GM19455 (cell line): ENCODE data around the gene PLCB1.
"Not testable (repeated sequence)": the region's sequence is repeated elsewhere in the genome, so short reads cannot be mapped to it uniquely, and the experiment has no call there.

Source experiments
- ATAC-seq: cut with Tn5 transposase; IDR thresholded peaks from one replicate; pipeline ENCODE4 v1.9.1; 2021; ENCODE audit not compliant: unreplicated experiment

The PLCB1 gene

DNA sequence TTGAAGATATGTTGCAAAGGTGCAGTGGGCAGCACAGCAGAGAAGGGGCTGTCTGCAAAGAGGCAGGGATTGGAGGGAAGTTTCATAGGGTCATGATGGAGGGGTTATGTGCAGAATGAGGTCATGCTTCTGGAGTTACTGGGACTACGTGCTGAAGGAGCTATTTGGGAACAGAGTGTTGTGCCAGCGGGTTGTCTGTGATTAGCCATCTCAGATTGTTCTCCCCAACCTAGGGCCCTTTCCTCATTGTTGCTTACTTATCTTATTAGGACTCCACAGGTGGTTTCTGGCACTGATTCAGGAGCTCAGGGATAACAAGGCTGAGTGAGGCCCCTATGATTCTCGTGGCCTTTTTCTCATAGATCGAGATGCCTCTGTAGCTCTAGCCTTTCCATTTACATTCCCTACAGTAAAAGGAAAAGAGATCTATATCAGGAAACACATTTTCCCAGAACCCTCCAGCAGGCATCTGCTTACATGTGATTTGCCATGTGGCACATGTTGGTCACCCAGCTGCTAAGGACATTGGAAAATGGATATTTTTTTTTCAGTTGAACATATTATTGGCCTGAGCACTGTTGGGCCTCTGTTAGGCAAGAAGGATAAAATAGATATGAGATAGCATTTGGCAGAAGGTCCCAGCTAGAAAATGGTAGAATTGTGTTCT lies 507.2 kb downstream of the PLCB1 start:
- ATAC-seq, result no peak

GRCh38 chr20:8640461-8640860 lies 508.4 kb downstream of the PLCB1 start:
- no peak for ATAC-seq

- ATAC-seq, result no peak
Measured at GRCh38 chr20:8642247-8642646, 510.2 kb downstream of the PLCB1 start.

DNA sequence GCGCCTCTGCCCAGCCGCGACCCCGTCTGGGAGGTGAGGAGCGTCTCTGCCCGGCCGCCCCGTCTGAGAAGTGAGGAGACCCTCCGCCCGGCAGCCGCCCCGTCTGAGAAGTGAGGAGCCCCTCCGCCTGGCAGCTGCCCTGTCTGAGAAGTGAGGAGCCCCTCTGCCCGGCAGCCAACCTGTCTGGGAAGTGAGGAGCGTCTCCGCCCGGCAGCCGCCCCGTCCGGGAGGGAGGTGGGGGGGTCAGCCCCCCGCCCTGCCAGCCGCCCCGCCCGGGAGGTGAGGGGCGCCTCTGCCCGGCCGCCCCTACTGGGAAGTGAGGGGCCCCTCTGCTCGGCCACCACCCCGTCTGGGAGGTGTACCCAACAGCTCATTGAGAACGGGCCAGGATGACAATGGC lies 512.4 kb downstream of the PLCB1 start:
- not testable (repeated sequence) for ATAC-seq

DNA sequence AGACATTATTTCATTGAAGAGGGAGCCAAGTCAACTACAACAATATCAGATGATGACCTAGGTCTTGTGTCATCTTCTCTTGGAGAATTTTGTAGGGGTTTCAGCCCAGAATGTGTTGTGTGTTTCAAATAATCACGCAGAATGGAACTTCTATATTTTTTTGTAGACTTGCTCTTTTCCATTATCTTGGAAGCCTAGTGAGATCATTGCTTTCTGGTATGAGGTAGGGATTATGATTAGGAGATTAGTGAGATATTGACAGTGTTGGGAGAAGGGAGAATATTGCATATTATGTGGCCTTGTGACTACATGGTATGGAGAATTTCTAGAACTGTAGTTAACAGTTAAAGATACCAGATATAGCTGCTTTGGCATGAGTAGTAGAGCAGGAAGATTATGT lies 513.3 kb downstream of the PLCB1 start:
- ATAC-seq, result no peak

DNA sequence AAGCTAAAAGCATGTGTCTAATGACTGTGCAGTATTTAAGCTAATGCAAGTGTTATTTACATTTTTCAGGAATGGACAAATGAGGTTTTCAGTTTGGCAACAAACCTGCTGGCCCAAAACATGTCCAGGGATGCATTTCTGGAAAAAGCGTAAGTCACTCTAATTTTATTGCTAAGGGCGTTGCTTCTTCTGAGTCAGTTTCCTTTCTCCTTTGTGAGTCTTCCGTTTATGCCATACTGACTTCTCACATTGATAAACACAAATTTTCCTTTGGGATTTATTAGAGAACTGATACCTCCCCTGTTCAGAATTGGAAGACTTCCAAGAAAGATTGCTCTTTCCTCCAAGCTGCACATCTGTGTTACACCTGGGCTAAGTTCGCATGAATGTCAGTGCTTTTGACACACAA lies 514.0 kb downstream of the PLCB1 start:
- no peak for ATAC-seq

DNA sequence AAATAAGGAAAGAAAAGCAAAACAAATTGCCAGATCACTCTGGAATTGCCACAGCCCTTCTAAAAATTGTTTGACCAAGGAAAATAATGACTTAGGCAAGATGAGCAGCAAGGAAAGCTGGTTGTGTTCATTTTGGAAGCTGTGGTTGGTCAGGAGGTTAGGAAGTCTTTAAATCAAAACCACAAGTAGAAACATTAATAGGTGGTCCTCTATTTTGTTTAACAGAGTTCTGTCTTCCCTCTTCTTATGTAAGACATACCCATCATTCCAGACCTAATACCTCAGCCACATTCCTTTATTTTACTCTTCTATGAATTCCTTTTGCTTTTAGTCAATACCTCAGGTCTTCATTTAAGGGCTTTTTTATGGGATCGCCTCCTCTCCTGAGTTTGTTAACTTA lies 514.6 kb downstream of the PLCB1 start:
- ATAC-seq, result no peak

GRCh38 chr20:8647961-8648441 lies 515.9 kb downstream of the PLCB1 start:
- no peak for ATAC-seq

DNA sequence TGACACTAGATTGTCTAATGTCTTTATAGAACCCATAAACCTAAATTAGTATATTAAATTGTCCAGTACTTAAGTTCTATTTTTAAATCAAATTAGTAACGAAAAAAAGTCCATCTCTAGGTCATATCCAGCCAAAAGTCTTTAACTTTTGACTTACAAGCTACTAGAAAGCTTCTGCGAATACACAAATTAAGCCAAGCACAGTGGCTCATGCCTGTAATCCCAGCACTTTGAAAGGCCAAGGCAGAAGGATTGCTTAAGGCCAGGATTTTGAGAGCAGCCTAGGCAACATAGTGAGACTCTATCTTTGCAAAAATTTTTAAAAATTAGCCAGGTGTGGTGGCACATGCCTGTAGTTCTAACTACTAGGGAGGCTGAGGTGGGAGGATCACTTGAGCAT lies 516.4 kb downstream of the PLCB1 start:
- no peak for ATAC-seq

DNA sequence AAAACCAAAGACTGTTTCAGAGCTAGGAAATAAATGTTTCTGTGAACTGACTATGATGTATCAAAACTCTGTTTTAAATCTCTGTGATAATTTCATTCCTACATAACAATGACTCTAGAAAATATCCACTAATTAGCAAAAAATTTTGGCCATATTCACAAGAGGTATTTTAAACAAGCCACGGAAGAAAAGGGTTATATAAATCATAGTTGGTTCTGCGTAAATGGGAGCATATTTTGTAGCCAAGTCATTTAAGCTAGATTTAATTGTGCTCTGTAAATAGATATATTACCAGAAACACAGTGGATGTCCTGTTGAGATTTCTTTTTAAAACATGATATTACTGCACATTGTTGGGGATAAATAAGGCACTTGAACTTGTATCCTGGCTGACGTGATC lies 520.3 kb downstream of the PLCB1 start:
- no peak for ATAC-seq

- ATAC-seq, result no peak
Measured at GRCh38 chr20:8654486-8654885, 522.4 kb downstream of the PLCB1 start.

DNA sequence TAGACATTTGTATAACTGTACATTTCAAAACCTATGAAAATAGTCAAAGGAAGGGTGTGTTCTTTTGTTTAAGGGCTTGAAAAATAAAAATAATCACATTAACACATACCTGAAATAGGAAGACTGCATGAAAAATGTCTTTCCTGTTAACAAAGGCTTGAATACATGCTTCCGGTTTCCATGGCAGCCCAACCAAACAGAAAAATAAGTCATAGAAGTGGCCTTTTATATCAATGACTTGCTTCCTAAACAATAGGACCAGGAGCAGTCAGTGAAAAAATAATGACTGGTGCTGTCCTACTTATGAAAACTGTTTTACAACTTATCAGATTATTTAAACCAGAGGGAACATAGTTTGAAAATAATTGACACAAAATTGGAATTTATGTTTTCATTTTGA lies 524.3 kb downstream of the PLCB1 start:
- ATAC-seq, result no peak

- ATAC-seq, result no peak
Measured at GRCh38 chr20:8657664-8658063, 525.6 kb downstream of the PLCB1 start.

- ATAC-seq, result no peak
Measured at GRCh38 chr20:8658103-8658502, 526.0 kb downstream of the PLCB1 start.

DNA sequence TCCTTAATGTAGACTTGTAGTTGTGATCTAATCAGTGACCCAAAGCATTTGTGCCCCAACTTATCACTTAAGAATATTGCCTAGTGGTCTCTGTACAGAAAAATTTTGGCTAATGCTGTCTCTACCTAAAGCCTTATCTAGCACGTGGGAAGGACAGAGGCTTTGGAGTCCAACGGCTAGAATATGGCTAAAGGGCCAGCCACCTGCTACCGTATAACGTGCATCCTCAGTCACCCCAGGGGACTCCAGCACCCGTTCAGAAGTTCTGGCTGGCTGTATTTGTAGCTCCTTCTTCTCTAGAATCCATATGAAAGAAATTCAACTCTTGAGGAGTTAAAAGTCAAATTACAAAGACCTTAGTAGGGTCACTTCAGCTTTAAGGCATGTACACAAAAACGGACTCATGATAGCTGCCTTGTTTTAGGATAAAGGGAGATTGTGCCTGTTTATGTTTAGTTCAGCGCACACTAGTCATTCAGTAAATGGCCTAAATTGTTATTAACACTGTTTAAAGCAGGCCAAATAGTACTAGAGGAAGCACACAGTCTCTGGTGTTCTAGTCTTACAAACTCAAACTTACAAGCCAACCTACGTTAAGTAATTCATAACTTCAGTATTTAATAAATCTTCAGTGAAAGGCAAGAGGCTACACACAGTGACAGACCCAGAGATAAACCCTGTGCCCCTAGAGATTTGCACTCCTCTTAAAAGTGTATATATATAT lies 529.3 kb downstream of the PLCB1 start:
- ATAC-seq, result no peak

- ATAC-seq, result no peak
Measured at GRCh38 chr20:8662433-8662954, 530.4 kb downstream of the PLCB1 start.

DNA sequence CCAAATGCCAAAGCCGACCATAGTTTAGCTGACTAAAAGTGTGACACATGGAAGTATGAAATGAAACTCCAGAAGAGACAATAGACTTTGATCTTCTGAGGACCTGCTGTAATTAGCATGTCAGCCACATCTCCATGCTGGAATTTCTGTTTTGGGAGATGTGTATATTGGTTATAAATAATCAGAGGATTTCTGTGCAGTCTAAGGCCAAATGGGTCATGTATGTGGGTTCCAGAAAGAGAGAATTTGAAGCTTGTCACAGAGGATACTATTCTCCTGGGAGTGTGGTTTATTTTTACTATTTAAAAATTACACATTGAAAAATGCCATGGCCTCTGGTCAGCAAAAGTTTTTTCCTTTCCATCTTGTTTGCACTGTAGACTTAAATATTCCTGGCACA lies 531.4 kb downstream of the PLCB1 start:
- no peak for ATAC-seq

DNA sequence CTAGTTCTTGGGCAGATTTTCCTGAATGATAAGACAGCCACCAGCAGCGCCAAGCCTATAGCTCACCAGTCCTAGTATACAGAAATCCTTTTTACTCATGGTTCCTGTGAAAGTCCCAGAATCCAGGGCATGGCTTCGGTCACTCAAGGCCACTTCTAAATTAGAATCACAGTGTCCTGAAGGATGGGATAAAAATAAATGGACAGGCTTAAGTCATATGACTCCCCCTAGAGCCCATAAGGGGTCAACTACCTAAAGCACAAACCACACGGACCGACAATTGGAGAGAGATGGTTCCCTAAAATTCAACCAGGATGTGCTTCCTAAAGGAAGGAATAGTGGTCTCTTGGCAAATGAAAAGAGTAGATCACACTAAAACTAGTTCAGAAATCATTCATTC lies 532.7 kb downstream of the PLCB1 start:
- ATAC-seq, result no peak

GRCh38 chr20:8667306-8667705 lies 535.2 kb downstream of the PLCB1 start:
- ATAC-seq, result no peak

- ATAC-seq, result no peak
Measured at GRCh38 chr20:8670207-8670892, 538.3 kb downstream of the PLCB1 start.

- no peak for ATAC-seq
Measured at GRCh38 chr20:8670893-8671215, 538.8 kb downstream of the PLCB1 start.

- no peak for ATAC-seq
Measured at GRCh38 chr20:8671370-8671961, 539.4 kb downstream of the PLCB1 start.
